CD14-positive monocyte (primary cell): ENCODE results near the gene DCP1A. TPM values are rescaled to one million over a fixed set of nuclear protein-coding genes. Genes with fewer than 3 reads are reported as not detected.

Experiments
- DNase-seq, 3 donors: peaks; one replicate each; pipeline ENCODE4 v3.0.0-alpha.2; 2011 to 2022
- H2AFZ ChIP-seq: 2 replicates; pipeline ENCODE4 v1.6.0; 2012; ENCODE audit warnings: mild to moderate bottlenecking, low read depth, low read length, inconsistent platforms; ENCODE audit not compliant: insufficient read depth, poor library complexity, severe bottlenecking
- H3K27ac ChIP-seq, 2 donors: 1 replicate in 1 of 2; 2 replicates in 1 of 2; pipeline ENCODE4 v1.5.1; 2012 to 2013; ENCODE audit warnings: low read length in 2 of 2, control low read depth in 1 of 2, inconsistent platforms in 1 of 2, low read depth in 1 of 2, mild to moderate bottlenecking in 1 of 2
- H3K27me3 ChIP-seq, 2 donors: one replicate each; pipeline versions ENCODE4 v1.6.0 to v1.6.1; 2011 to 2013; ENCODE audit warnings: low read length in 2 of 2; ENCODE audit not compliant: control insufficient read depth in 2 of 2, insufficient read depth in 2 of 2
- H3K36me3 ChIP-seq, 2 donors: replicated peaks in 1 of 2; 1 replicate in 1 of 2; 2 replicates in 1 of 2; pipeline versions ENCODE4 v1.5.1 to v1.6.1; 2012 to 2013; ENCODE audit warnings: low read length in 2 of 2, control low read depth in 1 of 2, inconsistent platforms in 1 of 2, mild to moderate bottlenecking in 1 of 2; ENCODE audit not compliant: insufficient read depth in 2 of 2, control insufficient read depth in 1 of 2
- H3K4me1 ChIP-seq, 2 donors: 1 replicate in 1 of 2; 2 replicates in 1 of 2; pipeline versions ENCODE4 v1.5.1 to v1.6.1; 2012 to 2013; ENCODE audit warnings: low read length in 2 of 2, control low read depth in 1 of 2, inconsistent platforms in 1 of 2, mild to moderate bottlenecking in 1 of 2, moderate library complexity in 1 of 2; ENCODE audit not compliant: insufficient read depth in 2 of 2, control insufficient read depth in 1 of 2
- H3K4me2 ChIP-seq: replicated peaks from 2 replicates; pipeline ENCODE3; 2012; ENCODE audit warnings: low read length, moderate library complexity, mild to moderate bottlenecking; ENCODE audit not compliant: poor library complexity, severe bottlenecking; ENCODE audit errors: extremely low read depth
- H3K4me3 ChIP-seq, 3 experiments: fragments of 200-600 bp in 1 of 3; sonication (generic) in 1 of 3; replicated peaks in 1 of 3; 1 replicate in 2 of 3; 2 replicates in 1 of 3; pipeline ENCODE4 v1.5.1; 2011 to 2013; ENCODE audit warnings: low read length in 3 of 3, mild to moderate bottlenecking in 3 of 3, control low read depth in 2 of 3, low read depth in 2 of 3, inconsistent platforms in 1 of 3, moderate library complexity in 1 of 3
- H3K79me2 ChIP-seq: 2 replicates; pipeline ENCODE4 v1.6.0; 2012; ENCODE audit warnings: mild to moderate bottlenecking, control low read depth, inconsistent platforms, low read length, moderate library complexity; ENCODE audit not compliant: insufficient read depth
- H3K9ac ChIP-seq: 2 replicates; pipeline ENCODE4 v1.6.0; 2017; ENCODE audit warnings: low read length, mild to moderate bottlenecking; ENCODE audit not compliant: insufficient read depth, poor library complexity, severe bottlenecking
- H3K9me3 ChIP-seq, 2 donors: replicated peaks in 1 of 2; 1 replicate in 1 of 2; 2 replicates in 1 of 2; pipeline versions ENCODE4 v1.5.1 to v1.6.1; 2012 to 2013; ENCODE audit warnings: low read length in 2 of 2, control low read depth in 1 of 2; ENCODE audit not compliant: control insufficient read depth in 1 of 2, insufficient read depth in 1 of 2
- H4K20me1 ChIP-seq: 2 replicates; pipeline ENCODE4 v1.6.0; 2012; ENCODE audit warnings: mild to moderate bottlenecking, low read length, control low read depth, moderate library complexity; ENCODE audit not compliant: insufficient read depth
- H3K27ac Mint-ChIP-seq, 7 donors: one replicate each; pipeline ENCODE4 v1.8.0; 2020; ENCODE audit warnings: mild to moderate bottlenecking in 7 of 7, mixed read lengths in 7 of 7, moderate library complexity in 6 of 7, inconsistent platforms in 2 of 7
- H3K27me3 Mint-ChIP-seq, 3 donors: one replicate each; pipeline ENCODE4 v1.8.0; 2021 to 2022; ENCODE audit warnings: low read depth in 3 of 3, mild to moderate bottlenecking in 3 of 3, mixed read lengths in 3 of 3, moderate library complexity in 3 of 3, inconsistent platforms in 1 of 3
- H3K36me3 Mint-ChIP-seq, 2 donors: one replicate each; pipeline ENCODE4 v1.8.0; 2020; ENCODE audit warnings: mixed read lengths in 2 of 2, inconsistent platforms in 1 of 2, mild to moderate bottlenecking in 1 of 2
- H3K4me1 Mint-ChIP-seq: one replicate; pipeline ENCODE4 v1.8.0; 2020; ENCODE audit warnings: mild to moderate bottlenecking, mixed read lengths
- H3K4me3 Mint-ChIP-seq, 2 donors: one replicate each; pipeline ENCODE4 v1.8.0; 2020; ENCODE audit warnings: mild to moderate bottlenecking in 2 of 2, mixed read lengths in 2 of 2, moderate library complexity in 1 of 2
- H3K9me3 Mint-ChIP-seq, 7 donors: one replicate each; pipeline ENCODE4 v1.8.0; 2020 to 2022; ENCODE audit warnings: mixed read lengths in 7 of 7, mild to moderate bottlenecking in 6 of 7, moderate library complexity in 6 of 7, inconsistent platforms in 2 of 7
- WGBS: methylation state at CpG from one replicate; pipeline ENCODE4 v1.1.5; 2013; ENCODE audit warnings: missing lambda C conversion rate; ENCODE audit not compliant: insufficient coverage; 5-methylcytosine and 5-hydroxymethylcytosine counted together
- intact Hi-C, 2 donors: fragments of 100-400 bp; cut with micrococcal nuclease; formaldehyde crosslinking; loops; one replicate each; pipeline versions ENCODE4 v1.15.0 to v1.15.1; 2023
- polyA plus RNA-seq, 3 donors: library from polyadenylated mRNA; depleted of rRNA in 1 of 3; unstranded in 2 of 3; stranded (reverse) in 1 of 3; fragments of 300-500 nt in 2 of 3; fragments of >200 nt in 1 of 3; fragmentation: Illumina TruSeq in 2 of 3; gene quantifications; 1 replicate in 2 of 3; 2 replicates in 1 of 3; pipeline ENCODE4 v1.2.3, GENCODE V29; 2012 to 2021
- TF ChIP-seq, protein P1 (sequence below): fragments of 200-600 bp; IDR thresholded peaks from one replicate; pipeline ENCODE4 v1.8.0; 2022; ENCODE audit warnings: antibody characterized with exemption, mild to moderate bottlenecking

DCP1A gene
- polyA plus RNA-seq, 3 donors = 11.9 to 25.4 (median 19.3) TPM

DNA sequence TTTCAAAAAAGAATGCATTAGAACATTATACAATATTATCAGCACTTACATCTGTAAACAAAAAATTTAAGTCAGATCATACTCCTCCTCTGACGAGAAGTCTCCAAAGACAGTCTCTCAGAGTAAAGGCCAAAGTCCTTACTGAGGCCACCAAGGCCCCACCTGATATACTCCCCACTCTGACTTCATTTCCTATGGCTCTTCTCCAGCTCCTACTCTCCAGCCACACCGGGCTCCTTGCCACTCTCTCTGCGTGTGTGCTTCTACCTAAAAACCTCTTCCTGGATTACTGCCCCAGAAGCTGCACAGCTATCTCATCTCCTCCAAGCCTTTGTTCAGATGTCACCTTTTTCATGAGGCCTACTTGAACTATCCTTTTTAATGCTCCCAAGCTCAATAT lies 5.0 kb downstream of the DCP1A start:
- Histone ChIP-seq H3K79me2 (peaks cover 83% of the 10 kb centered on the region), H3K9ac (no peak overlapping the region), H3K27ac (no peak overlapping the region), H4K20me1 (peaks cover 14% of the 10 kb centered on the region), H3K4me1 (peaks cover 8 to 12% of the 10 kb centered on the region in 2 donors), H3K36me3 (peaks cover 47 to 69% of the 10 kb centered on the region in 2 donors), H3K27me3 (no peaks in the 10 kb centered on the region), H3K9me3 (no peaks in the 10 kb centered on the region), H3K4me2 (no peak overlapping the region), H2AFZ (no peak overlapping the region), H3K4me3 (no peak overlapping the region)
- Mint-ChIP-seq H3K9me3 (peaks cover 0 to 2% (median 0%) of the 10 kb centered on the region in 7 donors), H3K27me3 (no peaks in the 10 kb centered on the region), H3K4me1 (peaks cover 10% of the 10 kb centered on the region), H3K4me3 (no peak overlapping the region), H3K27ac (peak overlapping the region in 2 of 7 donors; percentile 24 to 64), H3K36me3 (peaks cover 50 to 61% of the 10 kb centered on the region in 2 donors)
- no peak for DNase-seq
- intact Hi-C loops = no loop called here
- 62% methylated on average over 3 of the region's 3 CpGs for WGBS
- TF ChIP-seq, protein P1, sequence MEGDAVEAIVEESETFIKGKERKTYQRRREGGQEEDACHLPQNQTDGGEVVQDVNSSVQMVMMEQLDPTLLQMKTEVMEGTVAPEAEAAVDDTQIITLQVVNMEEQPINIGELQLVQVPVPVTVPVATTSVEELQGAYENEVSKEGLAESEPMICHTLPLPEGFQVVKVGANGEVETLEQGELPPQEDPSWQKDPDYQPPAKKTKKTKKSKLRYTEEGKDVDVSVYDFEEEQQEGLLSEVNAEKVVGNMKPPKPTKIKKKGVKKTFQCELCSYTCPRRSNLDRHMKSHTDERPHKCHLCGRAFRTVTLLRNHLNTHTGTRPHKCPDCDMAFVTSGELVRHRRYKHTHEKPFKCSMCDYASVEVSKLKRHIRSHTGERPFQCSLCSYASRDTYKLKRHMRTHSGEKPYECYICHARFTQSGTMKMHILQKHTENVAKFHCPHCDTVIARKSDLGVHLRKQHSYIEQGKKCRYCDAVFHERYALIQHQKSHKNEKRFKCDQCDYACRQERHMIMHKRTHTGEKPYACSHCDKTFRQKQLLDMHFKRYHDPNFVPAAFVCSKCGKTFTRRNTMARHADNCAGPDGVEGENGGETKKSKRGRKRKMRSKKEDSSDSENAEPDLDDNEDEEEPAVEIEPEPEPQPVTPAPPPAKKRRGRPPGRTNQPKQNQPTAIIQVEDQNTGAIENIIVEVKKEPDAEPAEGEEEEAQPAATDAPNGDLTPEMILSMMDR = no peak

DNA sequence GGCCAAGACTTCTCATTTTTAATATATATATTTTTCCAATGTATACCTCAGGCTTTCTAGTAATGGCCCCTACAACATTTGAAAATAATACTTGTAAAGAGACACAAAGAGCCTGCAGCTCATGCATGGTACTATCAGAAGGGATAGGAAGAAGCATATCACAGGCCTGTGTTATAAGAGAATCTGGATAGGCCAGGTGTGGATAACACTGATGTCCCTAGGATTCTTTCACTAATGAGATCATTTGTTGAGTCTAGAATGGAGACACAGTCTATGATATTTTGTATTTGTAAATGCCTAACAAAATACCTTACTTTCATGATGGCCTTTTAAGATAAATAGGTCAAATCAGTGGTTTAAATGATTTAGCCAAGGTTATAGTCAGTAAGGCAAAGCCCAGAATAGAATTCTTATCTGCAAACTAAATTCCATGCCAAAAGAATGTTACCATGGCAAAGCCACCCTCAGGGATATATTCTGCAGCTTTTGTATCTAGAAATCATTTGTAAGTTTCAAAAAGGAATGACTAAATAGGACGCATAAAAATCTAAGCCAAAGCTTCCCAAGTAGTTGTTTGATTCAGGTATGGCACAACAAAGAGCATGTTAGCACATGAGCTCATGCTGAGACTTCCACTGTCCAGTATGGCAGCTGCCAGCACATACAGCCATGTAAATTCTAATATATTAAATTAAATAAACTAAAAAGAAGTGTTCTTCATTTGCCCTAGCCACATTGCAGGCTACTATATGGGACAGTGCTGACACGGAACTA lies 10.0 kb downstream of the DCP1A start:
- peaks cover 60 to 89% of the 10 kb centered on the region in 2 donors for H3K36me3 ChIP-seq
- peaks cover 20% of the 10 kb centered on the region for H4K20me1 ChIP-seq

More for the DNA sequence above, 10.0 kb downstream of the DCP1A start:
- TF ChIP-seq, protein P1 = no peak
- intact Hi-C loops = no loop called here
- Histone ChIP-seq H3K4me1 (no peaks in the 10 kb centered on the region), H3K27ac (no peak overlapping the region), H3K9ac (no peak overlapping the region), H3K79me2 (peaks cover 49% of the 10 kb centered on the region), H3K4me3 (no peak overlapping the region), H3K4me2 (no peak overlapping the region), H3K27me3 (no peaks in the 10 kb centered on the region), H3K9me3 (no peaks in the 10 kb centered on the region), H2AFZ (no peak overlapping the region)
- no peak for DNase-seq
- no CpG with 5 or more reads among the region's 2 CpGs for WGBS
- Mint-ChIP-seq H3K4me1 (no peaks in the 10 kb centered on the region), H3K27ac (no peak overlapping the region), H3K27me3 (no peaks in the 10 kb centered on the region), H3K9me3 (no peaks in the 10 kb centered on the region), H3K4me3 (no peak overlapping the region), H3K36me3 (peaks cover 51 to 83% of the 10 kb centered on the region in 2 donors)
